ENCODE measurements around the gene CDH2. TPM values are rescaled to one million over a fixed set of nuclear protein-coding genes. Genes with fewer than 3 reads are reported as not detected.
A peak's percentile ranks its signal among the peaks of the same experiment; 100 is the strongest.

Gene CDH2
- not detected in 2 replicates for total RNA-seq (2014; rRNA removed; shearing (Covaris generic))

DNA sequence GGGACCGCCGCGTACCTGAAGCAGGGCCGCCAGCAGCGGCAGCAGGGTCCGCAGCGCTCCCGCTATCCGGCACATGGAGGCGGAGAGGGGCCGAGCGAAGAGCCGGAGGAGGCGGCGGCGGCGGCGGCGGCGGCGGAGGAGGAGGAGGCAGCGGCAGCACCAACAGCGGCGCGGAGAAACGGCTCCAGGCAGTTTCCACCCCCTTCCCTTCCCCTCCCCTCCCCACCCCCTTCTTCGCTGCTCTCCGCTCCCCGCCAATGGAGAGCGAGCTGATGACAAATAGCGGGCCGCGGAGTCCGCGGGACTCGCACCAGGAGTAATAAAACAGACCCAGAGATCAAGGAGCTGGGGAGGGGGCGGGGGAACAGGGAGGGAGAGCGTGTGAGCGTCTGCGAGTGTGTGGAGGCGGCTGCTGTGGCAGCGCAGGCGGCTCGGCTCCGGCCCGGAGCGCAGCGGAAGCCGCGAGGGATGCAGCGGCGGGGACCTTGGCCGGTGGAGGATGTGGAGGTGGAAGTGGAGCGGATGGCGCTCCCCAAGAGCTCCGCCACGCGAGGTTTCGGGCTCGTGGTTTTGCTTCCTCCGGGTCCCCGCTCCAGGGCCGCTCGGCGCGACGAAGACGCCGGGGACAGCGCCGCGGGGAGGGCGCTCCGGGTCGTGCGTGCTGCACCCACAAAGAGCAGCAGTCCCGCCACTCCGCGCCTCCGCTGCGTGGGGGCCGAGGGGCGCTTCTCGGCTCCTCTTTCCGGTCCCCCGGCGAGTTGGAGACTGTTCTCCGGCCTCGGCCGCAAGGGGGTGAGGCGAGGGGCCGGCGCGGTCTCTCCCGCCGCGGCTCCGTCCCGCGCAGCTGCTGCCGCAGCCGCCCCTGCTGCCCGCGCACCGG lies at the start of gene CDH2:
Gene CDH2, minus strand, starts transcription at position 183 of the 880 bp plus-strand sequence. Its CDS starts 108 bp downstream, at position 75.
- peak; percentile 85 for DNase-seq (ENCODE audit: low spot score)
- in situ Hi-C loops (cut with HindIII; ENCODE audit: low sequenced_read_pairs): no loop called here

DNA sequence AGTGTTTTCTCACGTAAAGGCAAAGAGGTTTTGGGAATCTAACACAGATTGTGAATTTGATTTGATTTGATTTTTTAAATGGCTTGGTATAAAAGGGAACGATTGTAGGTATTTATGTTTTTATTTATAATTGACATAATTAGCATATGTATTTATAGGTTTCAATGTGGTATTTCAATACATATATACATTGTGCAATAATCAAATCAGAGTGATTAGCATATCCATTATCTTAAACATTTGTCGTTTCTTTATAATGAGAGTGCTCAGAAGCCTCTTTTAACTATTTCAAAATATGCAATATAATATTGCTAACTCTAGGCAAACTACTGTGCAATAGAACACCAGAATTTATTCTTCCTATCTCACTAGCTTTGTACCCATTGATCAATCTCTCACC lies 35.1 kb upstream of the CDH2 start:
- in situ Hi-C loops (cut with HindIII; ENCODE audit: low sequenced_read_pairs): no loop called here
- DNase-seq (ENCODE audit: low spot score): no peak

DNA sequence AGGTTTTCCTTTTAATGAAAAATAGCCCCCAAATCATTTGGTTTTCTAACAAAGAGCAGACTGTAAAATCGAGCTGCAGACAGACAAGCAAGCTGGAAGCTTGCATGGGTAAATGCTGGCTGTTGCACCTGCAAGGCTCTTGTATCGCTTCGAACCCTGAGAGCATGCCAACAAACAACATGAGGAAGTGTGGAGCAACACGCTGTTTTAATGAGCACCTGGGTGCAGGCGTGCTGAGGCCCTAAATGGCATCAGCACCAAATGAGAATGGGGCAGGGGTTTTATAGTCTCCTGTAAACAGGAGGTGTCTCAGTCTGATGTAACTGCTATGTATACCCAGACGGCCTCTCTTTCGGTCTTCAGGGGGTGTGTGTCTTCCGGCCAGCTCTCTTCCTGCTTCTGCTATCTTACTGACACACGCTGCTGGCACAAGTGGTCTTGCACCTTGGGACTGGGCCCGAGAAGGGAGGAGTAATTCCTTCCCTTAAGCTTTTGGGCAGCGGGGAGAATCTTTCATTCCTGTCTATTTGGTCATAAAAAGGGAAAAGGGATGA lies 31.9 kb upstream of the CDH2 start:
- in situ Hi-C loops (cut with HindIII; ENCODE audit: low sequenced_read_pairs): no loop called here
- no peak for DNase-seq (ENCODE audit: low spot score)

DNA sequence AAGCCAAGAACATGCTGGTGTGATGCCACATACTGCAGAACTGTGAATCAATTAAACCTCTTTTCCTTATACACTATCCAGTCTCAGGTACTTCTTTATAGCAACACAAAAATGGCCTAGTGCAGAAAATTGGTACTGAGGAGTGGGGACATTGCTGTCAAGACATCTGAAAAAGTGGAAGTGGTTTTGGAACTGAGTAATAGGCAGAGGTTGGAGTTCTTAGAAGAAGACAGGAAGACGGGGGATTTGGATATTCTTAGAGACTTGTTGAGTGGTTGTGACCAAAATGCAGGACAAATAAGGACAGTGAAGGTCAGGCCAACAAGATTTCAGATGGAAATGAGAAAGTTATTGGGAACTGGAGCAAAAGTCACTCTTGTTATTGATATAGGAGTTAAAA lies 31.3 kb upstream of the CDH2 start:
- in situ Hi-C loops (cut with HindIII; ENCODE audit: low sequenced_read_pairs): no loop called here
- no peak for DNase-seq (ENCODE audit: low spot score)

DNA sequence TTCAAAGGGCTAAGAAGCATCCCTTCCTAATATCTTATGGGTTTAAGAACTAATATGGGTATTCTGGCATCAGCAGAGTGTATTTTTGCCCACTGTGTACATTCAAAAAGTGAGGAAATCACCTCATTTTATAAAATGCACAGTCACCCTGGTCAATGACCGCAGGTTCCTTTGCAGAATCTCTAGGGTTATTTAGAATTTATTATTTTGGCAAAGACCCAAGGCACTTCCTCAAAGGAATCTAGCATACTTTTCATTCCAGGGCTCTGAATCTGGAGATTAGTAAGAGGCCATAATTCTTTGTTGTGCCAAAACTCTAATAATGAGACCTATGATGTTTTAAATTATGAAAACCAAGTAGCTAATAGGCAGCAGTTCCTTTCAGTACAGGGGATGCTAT lies 27.2 kb upstream of the CDH2 start:
- no peak for DNase-seq (ENCODE audit: low spot score)
- in situ Hi-C loops (cut with HindIII; ENCODE audit: low sequenced_read_pairs): no loop called here

DNA sequence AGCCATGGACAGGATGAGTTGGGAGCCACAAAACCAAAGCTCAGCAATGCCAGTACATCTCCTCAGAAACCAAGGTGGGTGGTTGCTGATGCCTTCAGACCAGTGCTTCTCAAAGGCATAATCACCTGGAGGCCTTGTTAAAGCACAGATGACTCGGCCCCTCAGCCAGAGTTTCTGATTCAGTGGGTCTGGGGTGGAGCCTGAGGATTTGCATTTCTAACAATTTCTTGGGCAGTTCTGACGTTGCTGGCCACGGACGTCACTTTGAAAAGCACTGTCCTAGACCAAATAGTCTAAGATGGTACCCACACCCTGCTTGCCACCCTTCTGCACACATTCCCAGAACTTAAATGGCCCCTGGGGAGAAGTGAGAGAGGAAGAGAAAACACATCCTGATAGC lies 24.1 kb upstream of the CDH2 start:
- in situ Hi-C loops (cut with HindIII; ENCODE audit: low sequenced_read_pairs): no loop called here
- no peak for DNase-seq (ENCODE audit: low spot score)

DNA sequence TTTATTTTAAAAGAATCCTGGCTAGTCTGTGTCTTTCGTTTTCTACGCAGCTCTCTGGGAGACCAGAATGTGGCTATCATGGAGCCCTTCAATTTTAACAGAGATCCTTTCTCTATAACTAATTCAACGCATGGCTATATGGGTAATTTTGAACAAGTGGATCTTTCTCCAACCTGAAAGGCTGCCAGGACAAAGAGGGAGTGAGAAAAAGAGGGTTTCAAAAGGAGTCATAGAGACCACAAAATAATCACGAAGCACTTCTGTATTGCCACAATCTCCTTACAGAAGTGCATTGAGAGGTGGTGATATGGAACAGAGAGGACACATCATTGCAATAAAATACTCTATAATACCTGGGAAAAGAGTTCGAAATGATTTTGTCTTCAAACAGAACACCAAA lies 21.7 kb upstream of the CDH2 start:
- in situ Hi-C loops (cut with HindIII; ENCODE audit: low sequenced_read_pairs): no loop called here
- DNase-seq (ENCODE audit: low spot score): no peak

DNA sequence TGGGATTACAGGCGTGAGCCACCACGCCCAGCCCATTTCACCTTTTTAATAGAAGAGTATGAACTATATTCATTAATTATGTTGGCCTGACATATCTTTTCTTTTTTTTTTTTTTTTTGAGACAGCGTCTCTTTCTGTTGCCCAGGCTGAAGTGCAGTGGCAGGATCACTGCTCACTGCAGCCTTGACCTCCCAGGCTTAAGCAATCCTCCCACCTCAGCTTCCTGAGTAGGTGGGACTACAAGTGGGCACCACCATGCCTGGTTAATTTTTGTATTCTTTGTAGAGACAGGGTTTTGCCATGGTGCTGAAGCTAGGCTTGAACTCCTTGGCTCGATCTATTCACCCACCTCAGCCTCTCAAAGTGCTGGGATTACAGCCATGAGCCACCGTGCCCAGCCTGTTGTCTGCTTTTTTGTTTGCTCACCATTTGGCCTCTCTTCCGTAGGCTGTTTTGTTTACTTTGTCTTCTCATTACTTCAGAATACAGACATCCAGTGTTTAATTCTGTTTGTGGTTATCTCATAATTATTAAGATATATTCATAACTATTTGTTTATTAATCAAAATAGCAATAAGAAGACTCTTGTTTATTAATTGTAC lies 16.3 kb upstream of the CDH2 start:
- no peak for DNase-seq (ENCODE audit: low spot score)
- in situ Hi-C loops (cut with HindIII; ENCODE audit: low sequenced_read_pairs): no loop called here

DNA sequence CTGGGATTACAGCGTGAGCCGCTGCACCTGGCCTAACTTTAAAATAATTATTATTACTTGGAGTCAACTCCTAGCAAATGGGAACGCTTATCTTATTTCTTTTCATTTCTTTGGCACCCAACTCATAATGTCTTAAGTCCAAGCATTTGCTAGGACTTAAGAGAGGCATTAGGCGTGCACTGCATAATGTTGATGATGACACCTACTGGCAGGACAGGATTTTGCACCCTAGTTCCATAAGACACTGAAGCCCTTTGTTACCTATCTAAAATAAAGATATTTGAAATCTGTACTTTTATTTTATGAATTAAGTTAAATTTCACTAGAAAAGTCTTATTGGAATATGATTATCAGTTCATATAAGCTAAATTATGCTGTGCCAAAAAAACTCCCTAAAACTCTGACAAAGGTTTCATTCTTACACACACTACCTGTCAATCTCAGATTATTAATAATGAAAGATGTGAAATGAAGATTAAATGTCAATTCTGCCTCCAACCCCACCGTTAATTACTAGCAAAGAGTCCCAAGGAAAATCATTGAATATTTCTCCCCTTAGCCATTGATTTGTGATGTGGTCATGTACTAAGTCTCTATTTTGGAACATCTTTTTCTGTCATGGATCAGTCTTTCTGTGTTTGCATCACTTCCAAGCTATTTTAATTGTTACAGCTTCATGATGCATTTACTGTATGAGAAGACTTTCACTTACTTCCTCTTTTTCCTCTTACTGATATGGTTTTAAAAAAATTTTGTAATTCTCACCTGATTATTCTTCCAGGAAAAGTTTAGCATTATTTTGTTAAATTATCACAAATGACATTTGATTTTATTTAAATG lies 12.7 kb upstream of the CDH2 start:
- in situ Hi-C loops (cut with HindIII; ENCODE audit: low sequenced_read_pairs): no loop called here
- DNase-seq (ENCODE audit: low spot score): no peak

DNA sequence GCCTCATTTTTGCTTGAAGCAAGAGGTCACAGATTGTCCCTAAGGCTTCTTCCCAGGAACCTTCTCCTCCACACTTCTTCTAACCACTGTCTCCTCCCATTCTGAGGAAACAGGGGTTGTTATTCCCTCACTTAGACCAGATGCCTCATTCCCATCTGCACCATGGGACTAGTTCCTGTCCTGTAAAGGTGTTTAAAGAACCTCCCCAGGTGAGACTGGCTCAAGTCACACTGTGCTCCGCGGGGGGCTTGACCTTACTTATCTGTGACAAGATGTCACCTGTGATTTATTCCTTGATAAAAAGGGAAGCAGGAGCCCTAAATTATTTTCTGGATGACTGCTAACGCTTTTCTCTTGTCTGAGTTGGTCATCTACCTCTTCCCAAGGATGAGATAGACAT lies 8.2 kb upstream of the CDH2 start:
- DNase-seq (ENCODE audit: low spot score): no peak
- in situ Hi-C loops (cut with HindIII; ENCODE audit: low sequenced_read_pairs): no loop called here

DNA sequence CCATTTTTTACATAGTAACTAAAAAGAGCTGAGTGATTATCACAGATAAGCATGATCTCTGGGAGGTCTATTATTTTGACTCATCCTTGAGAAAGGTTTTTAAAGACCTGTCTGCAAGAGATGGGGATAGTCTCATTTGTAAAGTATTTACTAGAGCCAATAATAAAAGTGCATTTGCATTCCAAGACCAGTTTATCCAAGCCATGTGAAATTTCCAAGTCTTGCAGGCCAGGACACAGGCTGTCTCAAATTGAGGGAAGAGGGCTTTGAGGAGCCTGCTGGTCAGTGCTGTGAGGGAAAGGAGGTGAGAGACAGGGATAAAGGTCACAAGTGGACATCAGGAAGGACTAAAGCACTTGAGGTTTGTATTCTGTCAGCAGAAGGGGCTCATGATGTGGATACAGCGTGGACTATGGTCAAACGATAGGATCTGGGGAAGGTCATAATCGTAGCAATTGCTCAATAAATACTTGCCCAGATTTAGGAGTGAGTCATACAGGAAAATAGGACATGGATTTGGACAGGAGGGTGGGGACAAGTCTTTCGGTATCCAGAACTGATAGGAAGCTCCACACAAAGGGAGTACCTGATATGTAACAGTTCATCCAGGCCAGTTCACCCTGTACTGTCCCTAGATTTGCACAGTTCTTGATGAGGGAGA lies 6.6 kb upstream of the CDH2 start:
- in situ Hi-C loops (cut with HindIII; ENCODE audit: low sequenced_read_pairs): no loop called here
- no peak for DNase-seq (ENCODE audit: low spot score)

DNA sequence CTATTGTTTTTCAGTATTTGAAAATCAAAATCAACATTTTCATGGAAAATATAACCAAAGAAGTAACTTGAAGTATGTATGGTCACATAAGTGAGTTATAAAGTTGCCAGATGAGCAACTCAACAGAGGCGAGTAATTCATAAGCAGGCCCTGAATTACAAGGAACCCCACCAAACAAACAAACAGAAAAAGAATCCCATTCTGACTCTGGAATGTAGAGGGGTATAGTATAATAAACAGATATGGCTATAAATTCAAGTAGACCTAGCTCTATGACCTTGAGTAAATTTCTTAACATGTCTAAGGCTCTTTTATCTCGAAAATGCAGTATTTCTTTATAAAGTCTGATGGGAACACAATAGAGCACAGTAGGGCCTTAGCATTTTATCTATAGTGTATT lies 4.7 kb upstream of the CDH2 start:
- in situ Hi-C loops (cut with HindIII; ENCODE audit: low sequenced_read_pairs): no loop called here
- DNase-seq (ENCODE audit: low spot score): no peak

DNA sequence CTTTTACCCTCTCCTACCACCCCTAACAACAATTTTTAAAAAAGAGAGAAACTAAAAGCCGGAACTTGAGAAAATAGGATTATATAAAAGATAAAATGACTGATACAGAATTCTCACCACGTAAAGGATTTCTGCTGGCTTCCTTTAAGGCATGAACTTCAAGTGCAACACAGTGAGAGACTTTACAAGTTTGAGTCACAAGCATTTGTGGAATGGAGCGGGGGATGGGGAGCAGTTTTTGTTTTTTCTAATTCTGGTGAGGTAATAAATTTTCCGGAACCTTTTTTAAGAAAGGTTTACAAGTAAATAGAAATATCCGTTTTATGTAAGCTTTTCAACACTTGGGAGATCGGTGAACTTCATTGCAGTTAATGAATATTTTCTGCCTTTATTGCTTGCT lies 1.8 kb upstream of the CDH2 start:
- in situ Hi-C loops (cut with HindIII; ENCODE audit: low sequenced_read_pairs): no loop called here
- DNase-seq (ENCODE audit: low spot score): peak; percentile 22

DNA sequence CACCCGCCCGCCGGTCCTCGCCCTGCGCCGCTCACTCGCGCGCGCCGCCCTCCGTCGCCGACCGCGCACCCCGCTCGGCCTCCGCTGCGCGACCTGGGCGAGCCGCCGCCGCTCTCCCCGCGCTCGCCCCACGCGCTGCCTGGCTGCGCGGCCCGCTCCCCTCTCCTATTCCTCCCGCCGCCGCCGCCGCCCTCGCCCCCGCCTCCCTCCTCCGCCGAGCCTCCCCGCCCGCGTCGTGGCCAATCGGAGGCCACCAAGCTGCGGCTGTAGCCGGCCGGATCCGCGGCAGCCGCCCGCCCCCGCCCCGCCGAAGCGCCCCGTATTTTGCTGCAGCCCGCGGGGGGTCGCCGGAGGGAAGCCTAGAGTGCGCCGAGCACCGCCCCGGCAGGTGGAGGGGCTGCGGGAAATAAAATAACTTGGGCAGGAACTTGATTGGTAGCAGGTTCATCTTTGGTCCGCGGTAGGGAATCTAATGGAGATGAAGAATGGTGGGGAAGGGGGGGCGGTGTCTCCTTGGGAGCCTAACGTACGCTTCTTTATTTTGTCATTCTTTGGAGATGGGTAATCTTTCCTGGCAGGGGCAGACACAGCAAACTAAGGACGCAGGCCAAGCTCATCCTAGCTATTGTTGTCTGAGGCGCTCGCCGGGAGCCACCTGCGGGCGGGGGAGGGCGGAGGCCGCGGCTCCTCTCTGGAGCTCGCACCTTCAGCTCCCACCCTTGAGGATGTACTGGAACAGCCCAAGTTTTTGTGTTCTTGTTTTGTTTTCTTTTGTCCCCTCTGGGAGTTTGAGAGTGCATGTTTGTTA lies 1.1 kb upstream of the CDH2 start:
- peak; percentile 76 for DNase-seq (ENCODE audit: low spot score)
- in situ Hi-C loops (cut with HindIII; ENCODE audit: low sequenced_read_pairs): no loop called here

DNA sequence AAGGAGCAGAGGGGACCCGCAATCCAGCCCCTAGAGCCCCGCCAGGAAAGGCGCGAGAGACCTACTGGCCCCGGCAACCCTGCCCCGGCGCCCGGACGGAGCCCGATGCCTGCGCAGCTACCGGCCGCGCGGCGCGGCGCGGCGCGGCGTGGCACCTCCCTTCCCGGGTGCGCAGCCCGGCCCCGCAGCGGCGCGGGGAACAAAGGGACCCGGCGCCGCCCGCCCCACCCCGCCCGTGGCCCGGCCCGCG lies 307 bp downstream of the CDH2 start:
- in situ Hi-C loops (cut with HindIII; ENCODE audit: low sequenced_read_pairs): no loop called here
- DNase-seq (ENCODE audit: low spot score): peak; percentile 19

DNA sequence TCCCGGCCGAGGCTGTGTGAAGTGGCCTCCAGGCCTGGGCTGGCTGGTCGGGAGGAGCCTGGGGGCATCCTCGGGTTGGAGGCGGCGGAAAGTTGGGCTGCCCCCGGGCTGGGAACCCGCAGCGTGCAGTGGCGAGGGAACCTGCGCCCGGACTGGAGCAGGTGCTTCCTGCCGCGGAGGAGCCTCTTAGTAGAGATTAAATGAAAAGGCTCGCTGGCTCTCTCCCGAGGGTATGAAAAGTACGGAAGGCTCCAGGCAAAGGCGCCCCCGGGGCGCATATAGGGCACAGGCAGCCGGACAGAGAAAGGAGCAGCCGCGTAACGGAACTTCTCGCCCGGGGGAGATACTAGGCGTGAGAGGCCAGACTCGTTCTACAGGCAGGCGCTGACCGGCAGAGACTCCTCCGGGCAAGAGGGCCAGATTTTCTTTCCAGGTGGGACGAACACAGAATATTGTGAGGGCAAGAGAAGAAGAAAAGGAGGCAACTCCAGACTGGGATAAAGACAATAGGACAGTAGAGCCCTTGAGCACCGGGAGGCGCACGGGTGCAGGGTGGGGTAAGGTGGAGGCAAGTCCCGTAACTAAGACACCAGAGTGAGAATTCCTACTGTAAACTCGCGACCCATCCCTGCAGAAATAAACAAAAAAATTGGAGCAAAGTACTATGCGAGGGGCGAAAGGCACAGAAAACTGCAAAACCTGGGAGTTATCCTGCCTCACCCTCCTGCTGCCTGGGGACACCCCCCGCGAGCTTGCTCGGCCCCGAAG lies 816 bp downstream of the CDH2 start:
- DNase-seq (ENCODE audit: low spot score): peak; percentile 53
- in situ Hi-C loops (cut with HindIII; ENCODE audit: low sequenced_read_pairs): no loop called here

DNA sequence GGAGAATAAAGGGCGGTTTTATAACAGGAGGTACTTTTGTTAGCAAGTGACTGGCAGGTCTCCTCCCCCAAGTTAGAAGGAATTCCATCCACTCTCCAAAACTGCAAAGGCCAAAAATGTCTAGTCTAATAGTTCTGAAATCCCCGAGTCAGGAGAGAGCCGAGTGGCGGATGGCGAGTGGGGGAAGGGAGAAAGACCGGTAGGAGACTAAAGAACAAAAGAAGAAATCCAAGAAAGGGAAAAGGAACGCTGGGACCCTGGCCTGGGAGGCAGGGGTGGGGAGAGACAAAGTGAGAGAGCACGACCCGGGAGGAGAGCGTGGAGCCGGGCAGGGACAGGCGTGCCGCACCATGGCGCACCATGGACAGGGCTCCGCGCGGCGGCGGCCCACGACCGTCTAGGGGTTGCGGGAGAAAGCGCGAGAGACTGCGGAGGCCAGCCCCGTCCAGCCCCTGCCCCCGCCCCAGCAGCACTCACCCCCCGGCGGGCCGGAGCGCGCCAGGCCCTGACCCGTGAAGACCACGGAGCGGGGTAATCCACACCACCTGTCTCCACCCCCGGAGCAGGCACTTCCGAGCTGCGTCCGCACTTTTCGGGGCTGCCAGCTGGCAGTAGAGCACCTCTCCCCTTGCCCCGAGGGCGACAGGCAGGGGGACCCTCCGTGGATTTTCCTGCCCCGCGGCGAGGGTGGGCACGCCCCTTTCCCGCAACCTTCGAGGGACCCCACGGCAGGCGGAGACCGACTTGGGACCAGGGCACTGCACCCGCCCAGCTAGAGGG lies 1.6 kb downstream of the CDH2 start:
- in situ Hi-C loops (cut with HindIII; ENCODE audit: low sequenced_read_pairs): no loop called here
- peak; percentile 34 for DNase-seq (ENCODE audit: low spot score)
